HepG2 (cell line): ENCODE measurements around the gene PUM1. TPM values are rescaled to one million over a fixed set of nuclear protein-coding genes. Genes with fewer than 3 reads are reported as not detected.
A peak's percentile ranks its signal among the peaks of the same experiment; 100 is the strongest.

Source experiments
- FOXA1 ChIP-seq, 2 experiments: fragments of 450-650 bp in 1 of 2; sonication (generic) in 1 of 2; formaldehyde crosslinking in 1 of 2; IDR thresholded peaks; 2 replicates each; pipeline versions ENCODE4 v1.4.0 to v1.6.1; 2016 to 2020; ENCODE audit warnings: missing genetic modification reagents in 1 of 2
- GATAD2A ChIP-seq: IDR thresholded peaks from 2 replicates; pipeline ENCODE4 v1.6.1; 2016
- HNRNPUL1 ChIP-seq: fragments of 200-400 bp; formaldehyde crosslinking; IDR thresholded peaks from 2 replicates; pipeline ENCODE4 v1.6.1; 2017; ENCODE audit warnings: low read depth, mild to moderate bottlenecking, low read length, moderate library complexity
- HOMEZ ChIP-seq: IDR thresholded peaks from 2 replicates; pipeline ENCODE4 v1.6.1; 2016; ENCODE audit warnings: low read depth
- IKZF1 ChIP-seq: fragments of 450-650 bp; IDR thresholded peaks from 2 replicates; pipeline ENCODE4 v1.7.1; 2016
- MBNL3 ChIP-seq: fragments of 250-450 bp; sonication (Bioruptor Pico); conservative IDR thresholded peaks from 2 replicates; pipeline ENCODE4 v1.8.0; 2022; ENCODE audit warnings: mild to moderate bottlenecking, inconsistent platforms
- ONECUT2 ChIP-seq: sonication (generic); formaldehyde crosslinking; IDR thresholded peaks from 2 replicates; pipeline ENCODE4 v1.4.0; 2020; ENCODE audit warnings: missing genetic modification reagents
- PHF8 ChIP-seq: sonication (generic); formaldehyde crosslinking; IDR thresholded peaks from 2 replicates; pipeline ENCODE4 v1.5.0; 2020; ENCODE audit warnings: missing genetic modification reagents
- SMYD3 ChIP-seq: sonication (generic); formaldehyde crosslinking; IDR thresholded peaks from 2 replicates; pipeline ENCODE4 v1.8.1; 2023; ENCODE audit warnings: mild to moderate bottlenecking, missing genetic modification reagents
- SP4 ChIP-seq: sonication (generic); formaldehyde crosslinking; IDR thresholded peaks from 2 replicates; pipeline ENCODE4 v1.8.1; 2023; ENCODE audit warnings: mild to moderate bottlenecking, missing genetic modification reagents
- ZBTB33 ChIP-seq: sonication (generic); formaldehyde crosslinking; IDR thresholded peaks from 2 replicates; pipeline ENCODE4 v1.4.0; 2020; ENCODE audit warnings: missing genetic modification reagents
- ZNF12 ChIP-seq: sonication (generic); formaldehyde crosslinking; IDR thresholded peaks from 2 replicates; pipeline ENCODE4 v1.5.0; 2020; ENCODE audit warnings: missing genetic modification reagents
- ZNF451 ChIP-seq: sonication (generic); formaldehyde crosslinking; IDR thresholded peaks from 2 replicates; pipeline ENCODE4 v1.5.0; 2020; ENCODE audit warnings: mild to moderate bottlenecking, missing genetic modification reagents
- ZNF510 ChIP-seq: sonication (generic); formaldehyde crosslinking; IDR thresholded peaks from 2 replicates; pipeline ENCODE4 v1.4.0; 2020; ENCODE audit warnings: low read depth, mild to moderate bottlenecking, missing genetic modification reagents
- ZNF572 ChIP-seq: sonication (generic); formaldehyde crosslinking; IDR thresholded peaks from 2 replicates; pipeline ENCODE4 v1.5.1; 2020; ENCODE audit warnings: mild to moderate bottlenecking, missing genetic modification reagents
- ZNF713 ChIP-seq: sonication (generic); formaldehyde crosslinking; IDR thresholded peaks from 2 replicates; pipeline ENCODE4 v1.4.0; 2020; ENCODE audit warnings: mild to moderate bottlenecking, missing genetic modification reagents
- ZNF75D ChIP-seq: sonication (generic); formaldehyde crosslinking; IDR thresholded peaks from 2 replicates; pipeline ENCODE4 v1.8.1; 2023; ENCODE audit warnings: missing genetic modification reagents, mild to moderate bottlenecking, borderline replicate concordance
- ZNF768 ChIP-seq: sonication (generic); formaldehyde crosslinking; IDR thresholded peaks from 2 replicates; pipeline ENCODE4 v1.4.0; 2020; ENCODE audit warnings: missing genetic modification reagents
- ZNF800 ChIP-seq: sonication (generic); formaldehyde crosslinking; IDR thresholded peaks from 2 replicates; pipeline ENCODE4 v1.4.0; 2020; ENCODE audit warnings: missing genetic modification reagents
- polyA plus RNA-seq, 8 experiments: library from polyadenylated mRNA; depleted of rRNA in 3 of 8; stranded (reverse) in 7 of 8; unstranded in 1 of 8; fragments of >200 nt; fragmentation: Illumina TruSeq in 4 of 8; extraction: Trizol in 4 of 8; gene quantifications; 2 replicates each; pipeline versions ENCODE4 v1.2.1 to v1.2.3, GENCODE V29; 2011 to 2016; ENCODE audit warnings: low read depth in 4 of 8, missing spikeins in 1 of 8, mixed read lengths in 1 of 8; ENCODE audit not compliant: insufficient read depth in 1 of 8
- total RNA-seq, 5 experiments: library from RNA; depleted of rRNA; stranded (reverse); fragments of >200 nt; fragmentation: Illumina TruSeq; extraction: Trizol; gene quantifications; 2 replicates each; pipeline ENCODE4 v1.2.3, GENCODE V29; 2016; ENCODE audit warnings: low read depth in 1 of 5
- TF ChIP-seq, protein P1 (sequence below): sonication (generic); formaldehyde crosslinking; IDR thresholded peaks from 2 replicates; pipeline ENCODE4 v1.5.0; 2020; ENCODE audit warnings: mild to moderate bottlenecking, missing genetic modification reagents, moderate library complexity
- TF ChIP-seq, protein P2 (sequence below): sonication (generic); formaldehyde crosslinking; IDR thresholded peaks from 2 replicates; pipeline ENCODE4 v1.4.0; 2020; ENCODE audit warnings: low read depth, mild to moderate bottlenecking, missing genetic modification reagents

The PUM1 gene
- total and polyA plus RNA-seq, 2 of the 13 experiments (the other 11 are each of a cell fraction or from before 2014, with no cell fraction given) = 64.7 to 91.0 TPM

DNA sequence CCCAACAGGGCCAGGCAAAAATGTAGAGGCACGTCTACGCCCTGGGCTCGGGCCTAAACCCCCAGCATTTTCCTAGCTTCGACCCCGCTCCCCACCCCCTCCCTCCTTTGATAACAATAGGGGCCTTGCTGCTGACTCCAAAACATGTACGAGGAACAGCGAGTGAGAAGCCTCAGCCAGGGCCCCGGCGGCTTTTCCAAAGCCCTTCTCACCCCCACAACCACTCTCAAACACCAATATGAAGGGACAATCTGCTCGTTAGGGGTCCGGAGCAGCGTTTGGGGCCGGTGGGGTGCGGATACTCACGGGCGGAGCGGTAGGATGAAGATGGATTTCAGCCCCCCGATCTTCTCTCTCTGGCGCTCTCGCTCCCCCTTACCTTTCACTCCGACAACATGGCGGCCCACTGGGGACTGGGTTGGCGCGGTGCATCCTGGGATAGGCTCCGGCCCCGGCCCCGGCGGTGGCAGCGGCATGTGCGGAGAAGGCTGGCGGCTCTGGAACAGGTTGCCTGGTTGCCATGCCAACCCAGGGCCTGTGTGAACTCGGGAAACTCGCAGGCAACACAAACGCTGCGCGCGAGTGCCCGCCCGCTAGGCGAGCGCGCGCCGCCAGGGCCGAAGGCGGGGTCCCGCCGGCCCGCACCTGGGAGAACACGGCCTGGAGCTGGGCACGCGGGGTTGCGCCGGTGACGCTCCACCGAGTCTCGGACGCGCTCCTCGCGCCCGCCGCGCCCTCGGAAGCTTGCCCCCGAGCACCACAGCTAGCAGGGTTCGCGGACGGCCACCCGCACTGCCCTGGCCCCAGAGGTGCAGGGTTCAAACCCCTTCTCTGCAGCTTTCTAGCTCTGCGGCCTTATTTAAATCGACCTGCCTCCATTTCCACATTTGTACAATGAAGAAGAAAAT is at the start of gene PUM1 (continued):
- TF ChIP-seq FOXA1 (IDR thresholded peaks at IDR 0.05) = no peak
- TF ChIP-seq FOXA1 (CRISPR knock-in tag; IDR thresholded peaks at IDR 0.05) = peak; percentile 28; the same call in 1 of the 2 replicates
- no peak for TF ChIP-seq ZNF800 (CRISPR knock-in tag)
- TF ChIP-seq SMYD3 (CRISPR knock-in tag) = 0 out of 2 replicates have a peak, but pooled peaks have one; percentile 41
- peak; percentile 9; the same call in 1 of the 2 replicates for TF ChIP-seq GATAD2A (CRISPR knock-in tag)
- peak; percentile 76 for TF ChIP-seq ZNF451 (CRISPR knock-in tag)
- peak; percentile 78; the same call in 1 of the 2 replicates for TF ChIP-seq HNRNPUL1
- TF ChIP-seq ZNF713 = no peak
- TF ChIP-seq, protein P1, sequence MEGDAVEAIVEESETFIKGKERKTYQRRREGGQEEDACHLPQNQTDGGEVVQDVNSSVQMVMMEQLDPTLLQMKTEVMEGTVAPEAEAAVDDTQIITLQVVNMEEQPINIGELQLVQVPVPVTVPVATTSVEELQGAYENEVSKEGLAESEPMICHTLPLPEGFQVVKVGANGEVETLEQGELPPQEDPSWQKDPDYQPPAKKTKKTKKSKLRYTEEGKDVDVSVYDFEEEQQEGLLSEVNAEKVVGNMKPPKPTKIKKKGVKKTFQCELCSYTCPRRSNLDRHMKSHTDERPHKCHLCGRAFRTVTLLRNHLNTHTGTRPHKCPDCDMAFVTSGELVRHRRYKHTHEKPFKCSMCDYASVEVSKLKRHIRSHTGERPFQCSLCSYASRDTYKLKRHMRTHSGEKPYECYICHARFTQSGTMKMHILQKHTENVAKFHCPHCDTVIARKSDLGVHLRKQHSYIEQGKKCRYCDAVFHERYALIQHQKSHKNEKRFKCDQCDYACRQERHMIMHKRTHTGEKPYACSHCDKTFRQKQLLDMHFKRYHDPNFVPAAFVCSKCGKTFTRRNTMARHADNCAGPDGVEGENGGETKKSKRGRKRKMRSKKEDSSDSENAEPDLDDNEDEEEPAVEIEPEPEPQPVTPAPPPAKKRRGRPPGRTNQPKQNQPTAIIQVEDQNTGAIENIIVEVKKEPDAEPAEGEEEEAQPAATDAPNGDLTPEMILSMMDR (CRISPR knock-in tag) = peak; percentile 9; the same call in 1 of the 2 replicates
- no peak for TF ChIP-seq ZBTB33 (CRISPR knock-in tag)
- TF ChIP-seq, protein P2, sequence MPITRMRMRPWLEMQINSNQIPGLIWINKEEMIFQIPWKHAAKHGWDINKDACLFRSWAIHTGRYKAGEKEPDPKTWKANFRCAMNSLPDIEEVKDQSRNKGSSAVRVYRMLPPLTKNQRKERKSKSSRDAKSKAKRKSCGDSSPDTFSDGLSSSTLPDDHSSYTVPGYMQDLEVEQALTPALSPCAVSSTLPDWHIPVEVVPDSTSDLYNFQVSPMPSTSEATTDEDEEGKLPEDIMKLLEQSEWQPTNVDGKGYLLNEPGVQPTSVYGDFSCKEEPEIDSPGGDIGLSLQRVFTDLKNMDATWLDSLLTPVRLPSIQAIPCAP = no peak
- no peak for TF ChIP-seq IKZF1
- 0 out of 2 replicates have a peak, but pooled peaks have one; percentile 36 for TF ChIP-seq HOMEZ (CRISPR knock-in tag)
- peak; percentile 44; the same call in 1 of the 2 replicates for TF ChIP-seq PHF8 (CRISPR knock-in tag)
- no peak for TF ChIP-seq ZNF75D
- TF ChIP-seq MBNL3 (CRISPR knock-in tag) = no peak
- no peak for TF ChIP-seq ZNF572 (CRISPR knock-in tag)
- TF ChIP-seq ONECUT2 (CRISPR knock-in tag) = no peak
- TF ChIP-seq ZNF768 (CRISPR knock-in tag) = no peak
- no peak for TF ChIP-seq ZNF510 (CRISPR knock-in tag)
- no peak for TF ChIP-seq ZNF12 (CRISPR knock-in tag)
- peak; percentile 42; the same call in 1 of the 2 replicates for TF ChIP-seq SP4 (CRISPR knock-in tag)
